Central memory CD4-positive, alpha-beta T cell (primary cell): ENCODE results near the gene TCHH.

ENCODE experiments used
- DNase-seq: peaks from one replicate; pipeline ENCODE4 v3.0.0; 2022

Gene TCHH

GRCh38 chr1:152067150-152067549, 48.1 kb downstream of the TCHH start:
- no peak for DNase-seq

- no peak for DNase-seq
Measured at GRCh38 chr1:152061952-152062351, 53.3 kb downstream of the TCHH start.
